HG02623 (cell line): ENCODE measurements around the gene CALM3.
"Not testable (repeated sequence)": the region's sequence is repeated elsewhere in the genome, so short reads cannot be mapped to it uniquely, and the experiment has no call there.

ENCODE experiments used
- ATAC-seq: cut with Tn5 transposase; IDR thresholded peaks from one replicate; pipeline ENCODE4 v1.9.1; 2021; ENCODE audit warnings: moderate library complexity; ENCODE audit not compliant: unreplicated experiment

Gene CALM3

GRCh38 chr19:46601318-46602224, at the start of gene CALM3:
CALM3 (plus strand) TSS chr19:46601330; CDS start chr19:46601435, 105 bp downstream.
- no peak for ATAC-seq

GRCh38 chr19:46552891-46553290, 48.2 kb upstream of the CALM3 start:
- no peak for ATAC-seq

- no peak for ATAC-seq
Measured at GRCh38 chr19:46554161-46554560, 47.0 kb upstream of the CALM3 start.

- no peak for ATAC-seq
Measured at GRCh38 chr19:46555628-46556280, 45.4 kb upstream of the CALM3 start.

- ATAC-seq: not testable (repeated sequence)
Measured at GRCh38 chr19:46556471-46556870, 44.7 kb upstream of the CALM3 start.

- no peak for ATAC-seq
Measured at GRCh38 chr19:46559203-46559602, 41.9 kb upstream of the CALM3 start.

GRCh38 chr19:46559675-46560074, 41.5 kb upstream of the CALM3 start:
- not testable (repeated sequence) for ATAC-seq

- no peak for ATAC-seq
Measured at GRCh38 chr19:46564701-46565100, 36.4 kb upstream of the CALM3 start.

- no peak for ATAC-seq
Measured at GRCh38 chr19:46571495-46571894, 29.6 kb upstream of the CALM3 start.

- ATAC-seq: no peak
Measured at GRCh38 chr19:46573679-46574498, 27.2 kb upstream of the CALM3 start.

GRCh38 chr19:46574533-46574932, 26.6 kb upstream of the CALM3 start:
- ATAC-seq: no peak

GRCh38 chr19:46578450-46578849, 22.7 kb upstream of the CALM3 start:
- no peak for ATAC-seq

GRCh38 chr19:46579361-46579879, 21.7 kb upstream of the CALM3 start:
- no peak for ATAC-seq

GRCh38 chr19:46580247-46580646, 20.9 kb upstream of the CALM3 start:
- ATAC-seq: no peak

GRCh38 chr19:46585539-46585938, 15.6 kb upstream of the CALM3 start:
- ATAC-seq: no peak

- no peak for ATAC-seq
Measured at GRCh38 chr19:46586294-46586693, 14.8 kb upstream of the CALM3 start.

- ATAC-seq: no peak
Measured at GRCh38 chr19:46587861-46588260, 13.3 kb upstream of the CALM3 start.

GRCh38 chr19:46591254-46591653, 9.9 kb upstream of the CALM3 start:
- no peak for ATAC-seq

- no peak for ATAC-seq
Measured at GRCh38 chr19:46591870-46592269, 9.3 kb upstream of the CALM3 start.

- ATAC-seq: no peak
Measured at GRCh38 chr19:46596008-46596407, 5.1 kb upstream of the CALM3 start.

- no peak for ATAC-seq
Measured at GRCh38 chr19:46598372-46598917, 2.7 kb upstream of the CALM3 start.
